Heart left ventricle (tissue), 16 donors: ENCODE measurements around the gene HS1BP3. TPM values are rescaled to one million over a fixed set of nuclear protein-coding genes. Genes with fewer than 3 reads are reported as not detected.

Experiments
- ATAC-seq, 4 donors: fragments of 200-7000 bp; cut with Tn5 transposase; one replicate each; pipeline ENCODE4 v1.9.1; 2020 to 2022; ENCODE audit warnings: moderate library complexity in 4 of 4, mild to moderate bottlenecking in 3 of 4, moderate number of reproducible peaks in 1 of 4
- DNase-seq, 5 donors: peaks; one replicate each; pipeline ENCODE4 v3.0.0-alpha.2; 2020
- H3K27ac ChIP-seq, 12 donors: fragments of 200-600 bp; sonication (generic) in 4 of 12; one replicate each; pipeline versions ENCODE4 v1.5.0 to v1.8.0; 2016 to 2022; ENCODE audit warnings: mild to moderate bottlenecking in 2 of 12
- H3K27me3 ChIP-seq, 9 donors: fragments of 200-600 bp; sonication (generic) in 2 of 9; one replicate each; pipeline versions ENCODE4 v1.5.1 to v1.8.0; 2016 to 2022; ENCODE audit warnings: mild to moderate bottlenecking in 3 of 9
- H3K36me3 ChIP-seq, 9 donors: fragments of 200-600 bp; sonication (generic) in 2 of 9; one replicate each; pipeline versions ENCODE4 v1.5.0 to v1.8.0; 2018 to 2022; ENCODE audit warnings: mild to moderate bottlenecking in 2 of 9
- H3K4me1 ChIP-seq, 12 donors: fragments of 200-600 bp; sonication (generic) in 4 of 12; one replicate each; pipeline versions ENCODE4 v1.5.0 to v1.8.0; 2016 to 2022; ENCODE audit warnings: mild to moderate bottlenecking in 3 of 12
- H3K4me3 ChIP-seq, 12 donors: fragments of 200-600 bp; sonication (generic) in 4 of 12; one replicate each; pipeline versions ENCODE4 v1.5.0 to v1.8.0; 2017 to 2022; ENCODE audit warnings: mild to moderate bottlenecking in 9 of 12, moderate library complexity in 4 of 12
- H3K9me3 ChIP-seq, 12 donors: fragments of 200-600 bp; sonication (generic) in 4 of 12; one replicate each; pipeline versions ENCODE4 v1.5.0 to v1.8.0; 2016 to 2022; ENCODE audit warnings: mild to moderate bottlenecking in 1 of 12
- CTCF ChIP-seq, 12 donors: fragments of 200-600 bp; sonication (generic) in 4 of 12; IDR thresholded peaks; one replicate each; pipeline versions ENCODE4 v1.5.0 to v1.8.0; 2018 to 2022; ENCODE audit warnings: antibody characterized with exemption in 12 of 12, mild to moderate bottlenecking in 5 of 12
- POLR2A ChIP-seq, 2 donors: fragments of 450-650 bp; IDR thresholded peaks; one replicate each; pipeline ENCODE4 v1.6.1; 2017; ENCODE audit warnings: antibody characterized with exemption in 2 of 2, mild to moderate bottlenecking in 2 of 2, moderate library complexity in 2 of 2
- WGBS, 4 donors: extraction: QIAGEN DNeasy Blood & Tissue Kit in 2 of 4; methylation state at CpG; one replicate each; pipeline versions ENCODE4 v1.1.5 to v1.1.7; 2013 to 2018; 5-methylcytosine and 5-hydroxymethylcytosine counted together
- intact Hi-C, 10 donors: fragments of 100-400 bp; cut with DNase I; formaldehyde crosslinking; loops; one replicate each; pipeline versions ENCODE4 v1.11.1 to v1.14.2; 2022
- polyA plus RNA-seq, 2 donors: library from polyadenylated mRNA; stranded (reverse); fragments of 200-250 nt; gene quantifications; one replicate each; pipeline ENCODE4 v1.2.3, GENCODE V29; 2013
- total RNA-seq, 9 donors: library from RNA; depleted of rRNA in 2 of 9; stranded (reverse); fragments of >200 nt in 2 of 9; fragmentation: NEBNext Ultra II Directional in 3 of 9; extraction: Animal tissue kit (Norgen Biotek cat#: 25700) in 3 of 9; gene quantifications; one replicate each; pipeline versions ENCODE4 v1.1.0 to v1.2.4, GENCODE V29; 2016 to 2023
- donor health status: ischemic (EF 13 %, LVEDD 7.1; RV severe dilation, severe dysfunction).
- donor health status: healthy with polysubstance abuse.
- donor health status: DM: no; HTN: yes; CAD: no.
- donor health status: DM: no; HTN: no; CAD: no.
- donor health status: ischemic (EF 25% LVEDD 6.9; RV normal size, moderate dysfunction).
- donor health status: ischemic (EF 25% LVEDD 5.7; RV mildly dilated, moderate dysfunction).
- donor health status: healthy.
- donor health status: DM: yes; HTN: yes; CAD: no.
- donor health status: ischemic (EF 35%, LVEDD 5.7; RV mildly dilated, moderate dysfunction).
- donor health status: nonischemic (EF 11% LVEDD 7.7; RV severe dilation, severe dysfunction).
- donor health status: DM: yes; HTN: yes; CAD: no.
- donor health status: PGD.
- donor health status: ischemic (EF 29% LVEDD 5.4; RV normal size, mild dysfunction).
- donor health status: nonischemic (EF 23%, LVEDD 6.1; RV moderate dilation, normal function).

The HS1BP3 gene
- total and polyA plus RNA-seq, 11 donors = 12.7 to 23.7 (median 21.0) TPM

- TF ChIP-seq POLR2A (IDR thresholded peaks at IDR 0.05) (no peak), CTCF (IDR thresholded peaks at IDR 0.05) (no peak)
- H3K9me3 ChIP-seq = no peaks in the 10 kb centered on the region
- H3K36me3 ChIP-seq = no peaks in the 10 kb centered on the region
- ATAC-seq (no peak), DNase-seq (peak in 2 of 5 donors; percentile 25 to 37)
- peaks cover 46 to 97% (median 93%) of the 10 kb centered on the region in 12 donors for H3K4me1 ChIP-seq
- no peaks in the 10 kb centered on the region for H3K27me3 ChIP-seq
- H3K27ac ChIP-seq = peak overlapping the region; percentile 10 to 99 (median 94)
- 64 to 79% (median 67%) methylated on average over 16 to 17 of the region's 17 CpGs for WGBS, 4 donors
- H3K4me3 ChIP-seq = no peak overlapping the region
- intact Hi-C loops = loop anchor here in 3 of 10 donors (10.0 kb wide), 1 partner anchor 88 kb away; no protein-coding TSS in a partner anchor
Measured at GRCh38 chr2:20612925-20613916, 37.7 kb downstream of the HS1BP3 start.

- WGBS, 4 donors = 83 to 98% (median 87%) methylated on average over 3 of the region's 3 CpGs
- H3K4me3 ChIP-seq = no peak overlapping the region
- no peaks in the 10 kb centered on the region for H3K27me3 ChIP-seq
- H3K4me1 ChIP-seq = peaks cover 39 to 84% (median 79%) of the 10 kb centered on the region in 12 donors
- intact Hi-C loops = loop anchor here in 3 of 10 donors (10.0 kb wide), 1 partner anchor 87 kb away; no protein-coding TSS in a partner anchor
- peak overlapping the region; percentile 66 to 99 (median 94) for H3K27ac ChIP-seq
- H3K9me3 ChIP-seq = no peaks in the 10 kb centered on the region
- ATAC-seq (no peak), DNase-seq (no peak)
- TF ChIP-seq CTCF (IDR thresholded peaks at IDR 0.05) = no peak
- TF ChIP-seq POLR2A (IDR thresholded peaks at IDR 0.05) = no peak
- H3K36me3 ChIP-seq = no peaks in the 10 kb centered on the region
Measured at GRCh38 chr2:20611844-20612356, 39.0 kb downstream of the HS1BP3 start.

- H3K4me3 ChIP-seq = no peak overlapping the region
- no peaks in the 10 kb centered on the region for H3K27me3 ChIP-seq
- peak overlapping the region; percentile 66 to 99 (median 94) for H3K27ac ChIP-seq
- DNase-seq = peak in 4 of 5 donors; percentile 86 to 90 (median 88)
- TF ChIP-seq POLR2A (IDR thresholded peaks at IDR 0.05) (no peak), CTCF (IDR thresholded peaks at IDR 0.05) (no peak)
- H3K36me3 ChIP-seq = no peaks in the 10 kb centered on the region
- 18 to 30% (median 26%) methylated on average over 15 of the region's 15 CpGs for WGBS, 4 donors
- peaks cover 32 to 77% (median 73%) of the 10 kb centered on the region in 12 donors for H3K4me1 ChIP-seq
- no peaks in the 10 kb centered on the region for H3K9me3 ChIP-seq
- intact Hi-C loops = loop anchor here in 3 of 10 donors (10.0 kb wide), 1 partner anchor 86 kb away; no protein-coding TSS in a partner anchor
- peak; percentile 87 to 92 (median 90) for ATAC-seq
Measured at GRCh38 chr2:20611077-20611843, 39.6 kb downstream of the HS1BP3 start.
